Parathyroid adenoma (tissue), 2 donors: ENCODE results near the gene CEACAM4.

Experiments
- H2AFZ ChIP-seq: fragments of 300-600 bp; sonication (generic); one replicate; pipeline ENCODE4 v1.7.0; 2017; ENCODE audit warnings: antibody characterized with exemption, mild to moderate bottlenecking
- H3K27ac ChIP-seq: fragments of 300-600 bp; sonication (generic); one replicate; pipeline ENCODE4 v1.7.0; 2017
- H3K27me3 ChIP-seq: fragments of 300-600 bp; sonication (generic); one replicate; pipeline ENCODE4 v1.7.0; 2017; ENCODE audit warnings: low read length; ENCODE audit not compliant: control insufficient read depth, insufficient read depth
- H3K36me3 ChIP-seq: fragments of 300-600 bp; sonication (generic); one replicate; pipeline ENCODE4 v1.7.0; 2017; ENCODE audit warnings: low read length; ENCODE audit not compliant: control insufficient read depth, insufficient read depth
- H3K4me1 ChIP-seq: fragments of 300-600 bp; sonication (generic); one replicate; pipeline ENCODE4 v1.7.0; 2017; ENCODE audit warnings: control low read depth
- H3K4me2 ChIP-seq: fragments of 300-600 bp; sonication (generic); one replicate; pipeline ENCODE4 v1.7.0; 2017; ENCODE audit warnings: low read length
- H3K4me3 ChIP-seq: fragments of 300-600 bp; sonication (generic); one replicate; pipeline ENCODE4 v1.7.0; 2017; ENCODE audit warnings: low read depth, low read length
- H3K79me2 ChIP-seq: fragments of 300-600 bp; sonication (generic); one replicate; pipeline ENCODE4 v1.7.0; 2017; ENCODE audit warnings: control low read depth
- H3K9ac ChIP-seq: fragments of 300-600 bp; sonication (generic); one replicate; pipeline ENCODE4 v1.7.0; 2017; ENCODE audit warnings: mild to moderate bottlenecking
- H3K9me3 ChIP-seq: fragments of 300-600 bp; sonication (generic); one replicate; pipeline ENCODE4 v1.7.0; 2017; ENCODE audit warnings: low read length; ENCODE audit not compliant: control insufficient read depth
- TF ChIP-seq, protein P1 (sequence below): fragments of 300-600 bp; sonication (generic); IDR thresholded peaks from one replicate; pipeline ENCODE4 v1.7.0; 2017; ENCODE audit warnings: antibody characterized with exemption, mild to moderate bottlenecking
- donor health status: primary hyperparathyroidism.

The CEACAM4 gene

DNA sequence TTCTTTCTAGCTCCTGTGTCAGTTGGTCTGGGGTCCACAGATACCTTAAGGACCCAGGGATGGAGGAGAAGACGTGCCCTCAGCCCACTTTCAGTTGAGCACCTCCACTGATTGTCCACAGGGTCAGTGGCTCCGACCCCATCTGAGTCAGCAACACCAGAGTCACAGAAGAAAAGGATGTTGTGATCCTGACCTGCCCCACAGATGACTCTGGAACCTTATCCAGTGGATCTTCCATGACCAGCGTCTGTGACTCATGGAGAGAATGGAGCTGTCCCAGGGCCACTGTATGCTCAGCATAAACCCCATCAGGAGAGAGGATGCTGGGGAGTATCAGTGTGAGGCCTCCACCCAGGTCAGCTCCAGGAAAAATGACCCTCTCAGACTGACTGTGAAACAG lies 22.0 kb downstream of the CEACAM4 start:
- Histone ChIP-seq H3K27ac (no peak overlapping the region), H3K79me2 (no peaks in the 10 kb centered on the region)
- TF ChIP-seq, protein P1, sequence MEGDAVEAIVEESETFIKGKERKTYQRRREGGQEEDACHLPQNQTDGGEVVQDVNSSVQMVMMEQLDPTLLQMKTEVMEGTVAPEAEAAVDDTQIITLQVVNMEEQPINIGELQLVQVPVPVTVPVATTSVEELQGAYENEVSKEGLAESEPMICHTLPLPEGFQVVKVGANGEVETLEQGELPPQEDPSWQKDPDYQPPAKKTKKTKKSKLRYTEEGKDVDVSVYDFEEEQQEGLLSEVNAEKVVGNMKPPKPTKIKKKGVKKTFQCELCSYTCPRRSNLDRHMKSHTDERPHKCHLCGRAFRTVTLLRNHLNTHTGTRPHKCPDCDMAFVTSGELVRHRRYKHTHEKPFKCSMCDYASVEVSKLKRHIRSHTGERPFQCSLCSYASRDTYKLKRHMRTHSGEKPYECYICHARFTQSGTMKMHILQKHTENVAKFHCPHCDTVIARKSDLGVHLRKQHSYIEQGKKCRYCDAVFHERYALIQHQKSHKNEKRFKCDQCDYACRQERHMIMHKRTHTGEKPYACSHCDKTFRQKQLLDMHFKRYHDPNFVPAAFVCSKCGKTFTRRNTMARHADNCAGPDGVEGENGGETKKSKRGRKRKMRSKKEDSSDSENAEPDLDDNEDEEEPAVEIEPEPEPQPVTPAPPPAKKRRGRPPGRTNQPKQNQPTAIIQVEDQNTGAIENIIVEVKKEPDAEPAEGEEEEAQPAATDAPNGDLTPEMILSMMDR = no peak

GRCh38 chr19:41601771-41602170 lies 25.1 kb downstream of the CEACAM4 start:
- Histone ChIP-seq H3K9ac (no peak overlapping the region), H3K9me3 (no peaks in the 10 kb centered on the region), H3K27me3 (no peaks in the 10 kb centered on the region), H3K79me2 (no peaks in the 10 kb centered on the region), H3K4me3 (no peak overlapping the region), H3K4me1 (no peaks in the 10 kb centered on the region), H3K36me3 (no peaks in the 10 kb centered on the region), H2AFZ (no peak overlapping the region), H3K27ac (no peak overlapping the region), H3K4me2 (no peak overlapping the region)
- TF ChIP-seq, protein P1 = no peak

More for the DNA sequence above, 22.0 kb downstream of the CEACAM4 start:
- no peak overlapping the region for H2AFZ ChIP-seq
- peaks cover 5% of the 10 kb centered on the region for H3K9me3 ChIP-seq
- H3K4me3 ChIP-seq = no peak overlapping the region
- no peaks in the 10 kb centered on the region for H3K4me1 ChIP-seq
- no peaks in the 10 kb centered on the region for H3K27me3 ChIP-seq
- H3K36me3 ChIP-seq = no peaks in the 10 kb centered on the region
- no peak overlapping the region for H3K9ac ChIP-seq
- H3K4me2 ChIP-seq = no peak overlapping the region

- no peaks in the 10 kb centered on the region for H3K9me3 ChIP-seq
- no peaks in the 10 kb centered on the region for H3K79me2 ChIP-seq
- no peaks in the 10 kb centered on the region for H3K27me3 ChIP-seq
- no peak overlapping the region for H3K4me3 ChIP-seq
- H3K27ac ChIP-seq = no peak overlapping the region
- TF ChIP-seq, protein P1 = no peak
- no peaks in the 10 kb centered on the region for H3K4me1 ChIP-seq
- H3K9ac ChIP-seq = no peak overlapping the region
- H3K36me3 ChIP-seq = no peaks in the 10 kb centered on the region
- H3K4me2 ChIP-seq = no peak overlapping the region
- H2AFZ ChIP-seq = no peak overlapping the region
Observed at GRCh38 chr19:41599175-41599966, 27.5 kb downstream of the CEACAM4 start.

GRCh38 chr19:41597600-41598041 lies 29.3 kb downstream of the CEACAM4 start:
- Histone ChIP-seq H3K27me3 (no peaks in the 10 kb centered on the region), H3K4me3 (no peak overlapping the region), H3K4me2 (no peak overlapping the region), H3K79me2 (no peaks in the 10 kb centered on the region), H3K4me1 (no peaks in the 10 kb centered on the region), H3K36me3 (no peaks in the 10 kb centered on the region), H3K9me3 (no peaks in the 10 kb centered on the region), H3K27ac (no peak overlapping the region), H2AFZ (peak overlapping the region; percentile 57), H3K9ac (no peak overlapping the region)
- TF ChIP-seq, protein P1 = peak; percentile 95

DNA sequence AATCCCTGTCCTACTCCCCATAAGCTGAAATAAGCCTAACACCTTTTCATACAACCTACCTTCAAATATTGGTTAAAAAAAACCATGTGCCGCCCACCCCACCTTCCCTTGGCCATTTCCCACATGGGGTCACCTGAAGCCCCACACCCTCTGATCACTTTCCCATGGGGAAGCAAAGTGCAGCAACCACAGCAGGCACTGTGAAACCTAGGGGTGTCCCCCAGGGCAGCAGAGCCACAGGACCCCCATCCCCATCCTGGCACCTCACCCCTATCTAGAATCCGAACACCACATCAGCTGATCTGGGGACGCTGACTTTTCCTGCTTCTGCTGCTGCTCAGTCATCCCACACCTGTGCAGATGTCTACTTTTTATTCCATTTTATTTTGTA lies 31.0 kb downstream of the CEACAM4 start:
- H3K36me3 ChIP-seq = no peaks in the 10 kb centered on the region
- H3K79me2 ChIP-seq = no peaks in the 10 kb centered on the region
- no peak overlapping the region for H3K9ac ChIP-seq
- no peak overlapping the region for H3K4me2 ChIP-seq
- no peaks in the 10 kb centered on the region for H3K4me1 ChIP-seq
- H2AFZ ChIP-seq = no peak overlapping the region
- H3K4me3 ChIP-seq = no peak overlapping the region
- TF ChIP-seq, protein P1 = no peak
- no peak overlapping the region for H3K27ac ChIP-seq
- no peaks in the 10 kb centered on the region for H3K27me3 ChIP-seq
- H3K9me3 ChIP-seq = no peaks in the 10 kb centered on the region
